ENCODE results near the gene LZTS2.

The LZTS2 gene

DNA sequence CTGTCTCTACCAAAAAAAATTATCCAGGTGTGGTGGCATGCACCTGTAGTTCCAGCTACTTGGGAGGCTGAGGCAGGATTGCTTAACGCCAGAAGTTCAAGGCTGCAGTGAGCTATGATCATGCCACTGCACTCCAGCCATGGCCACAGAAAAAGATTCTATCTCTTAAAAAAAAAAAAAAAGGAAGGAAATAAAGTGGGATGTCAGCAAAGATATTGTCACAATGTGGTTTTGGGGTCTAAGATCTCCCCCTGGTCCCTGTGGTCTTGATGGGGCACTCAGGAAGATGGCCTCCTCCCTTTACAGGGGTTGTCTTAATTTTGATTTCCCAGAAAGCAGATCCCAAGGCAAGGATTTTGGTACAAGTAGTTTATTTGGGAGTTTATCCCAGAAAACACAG, 54.7 kb downstream of the LZTS2 start:
- no peak for DNase-seq (ENCODE audit: low read depth)

DNA sequence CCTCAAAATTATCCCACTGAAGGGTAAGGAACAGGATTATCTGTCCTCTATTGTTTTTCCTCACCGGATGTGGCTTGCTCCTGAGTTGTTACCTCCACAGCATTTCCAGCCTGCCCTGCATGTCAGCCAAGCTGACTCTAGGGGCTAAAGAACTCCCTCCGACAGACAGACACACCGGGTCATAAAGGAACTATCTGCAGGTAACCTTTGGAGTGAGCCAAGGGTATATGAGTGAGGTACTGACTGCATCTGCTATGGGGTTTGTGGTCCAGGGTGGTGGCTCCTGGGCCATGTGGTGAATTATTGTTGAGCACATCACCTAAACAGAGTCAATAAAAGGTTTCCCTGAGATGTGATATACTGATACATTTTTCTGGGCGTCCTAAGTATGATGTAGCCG, 55.3 kb downstream of the LZTS2 start:
- DNase-seq (ENCODE audit: low read depth): no peak

DNA sequence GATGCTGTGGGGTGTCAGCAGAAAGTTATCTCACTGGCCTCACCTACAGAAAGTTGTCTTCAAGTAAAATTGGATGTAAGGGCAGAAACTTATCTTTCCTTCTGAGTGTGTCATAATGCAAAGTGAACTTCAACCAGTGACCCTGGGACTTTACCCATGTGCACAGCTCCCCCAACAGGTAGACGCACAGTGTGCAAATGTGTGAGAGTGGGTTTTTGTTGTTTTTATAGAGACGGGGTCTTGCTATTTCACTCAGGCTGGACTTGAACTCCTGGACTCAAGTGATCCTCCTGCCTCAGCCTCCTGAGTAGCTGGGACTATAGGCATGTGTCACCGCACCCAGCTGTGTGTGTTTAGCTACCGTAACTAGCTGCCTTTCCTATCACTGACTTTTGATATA, 55.8 kb downstream of the LZTS2 start:
- DNase-seq (ENCODE audit: low read depth): no peak

DNA sequence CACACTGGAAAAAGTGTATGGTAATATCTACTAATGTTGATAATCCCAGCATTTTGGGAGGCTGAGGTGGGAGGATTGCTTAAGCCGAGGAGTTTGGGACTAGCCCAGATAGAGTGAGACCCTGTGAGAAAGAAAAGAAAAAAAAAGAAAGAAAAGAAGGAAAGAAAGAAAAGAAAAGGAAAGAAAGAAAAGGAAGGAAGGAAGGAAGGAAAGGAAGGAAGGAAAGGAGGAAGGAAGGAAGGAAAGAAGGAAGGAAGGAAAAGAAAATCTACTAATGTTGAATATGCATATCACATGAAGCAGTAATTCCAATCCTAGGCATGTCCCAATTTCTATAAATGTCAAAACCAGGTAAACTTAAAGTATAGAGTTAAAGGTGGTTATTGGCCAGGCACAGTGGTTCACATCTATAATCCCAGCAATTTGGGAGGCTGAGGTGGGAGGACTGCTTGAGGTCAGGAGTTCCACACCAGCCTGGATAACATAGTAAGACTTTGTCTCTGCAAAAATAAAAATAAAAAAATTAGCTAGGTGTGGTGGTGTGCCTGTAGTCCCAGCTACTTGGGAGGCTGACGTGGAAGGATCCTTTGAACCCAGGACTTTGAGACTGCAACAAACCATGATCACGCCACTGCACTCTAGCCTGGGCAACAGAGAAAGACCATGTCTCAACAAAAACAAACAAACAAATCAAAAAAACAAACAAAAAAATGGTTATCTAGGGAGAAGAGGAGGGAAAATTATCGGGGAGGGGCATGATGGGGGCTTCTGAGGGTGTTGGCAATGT, 57.0 kb downstream of the LZTS2 start:
- DNase-seq (ENCODE audit: low read depth): no peak

Measured in stimulated activated CD8-positive, alpha-beta memory T cell treated with anti-CD3 and anti-CD28 coated beads, Interleukin-12 subunit alpha, Interleukin-12 subunit beta, amount 100 ng/mL, for 4 hours (primary cell).